HL-60/S4 treated with retinoic acid at 250 ng/mL for 4 days and 3 days (cell line): ENCODE measurements around the gene RNF220.

Experiments used
- in situ Hi-C: fragments of 300-500 bp; cut with MboI; formaldehyde crosslinking; loops from 2 replicates; pipeline ENCODE4 v1.7.0; 2022; ENCODE audit warnings: low sequenced_read_pairs

Gene RNF220

DNA sequence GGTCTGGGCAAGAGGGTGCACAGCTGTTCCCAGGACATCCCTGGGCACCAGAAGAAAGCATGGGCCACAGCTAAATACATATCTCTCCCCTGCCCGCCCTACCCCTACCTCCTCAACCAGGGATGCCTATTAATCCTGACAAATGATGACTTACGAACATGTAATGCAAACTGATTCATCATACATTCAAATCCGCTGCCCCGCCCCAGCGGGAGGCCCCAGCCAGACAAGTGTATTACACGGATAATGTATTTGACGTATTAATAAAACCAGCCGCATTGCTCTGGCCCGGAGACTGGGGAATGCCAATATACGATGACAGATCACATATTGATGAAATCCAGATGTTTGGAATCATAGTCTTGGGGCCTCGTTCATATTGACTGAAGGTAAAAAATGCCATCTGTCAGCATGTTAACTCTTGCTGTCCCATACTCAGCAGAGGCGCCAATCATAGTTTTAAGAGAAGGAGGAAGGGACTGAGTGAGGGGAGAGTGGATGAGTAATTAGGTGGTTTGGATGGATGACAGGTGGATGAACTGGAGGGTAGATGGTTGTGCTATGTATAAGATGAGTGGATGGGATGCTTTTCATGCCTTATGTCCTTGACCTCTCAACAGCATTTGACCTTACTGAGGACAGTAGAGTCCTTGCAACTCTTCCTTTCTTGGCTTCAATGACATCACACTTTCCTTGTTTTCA is 201.0 kb downstream of the RNF220 start:
- in situ Hi-C loops, result no loop called here

DNA sequence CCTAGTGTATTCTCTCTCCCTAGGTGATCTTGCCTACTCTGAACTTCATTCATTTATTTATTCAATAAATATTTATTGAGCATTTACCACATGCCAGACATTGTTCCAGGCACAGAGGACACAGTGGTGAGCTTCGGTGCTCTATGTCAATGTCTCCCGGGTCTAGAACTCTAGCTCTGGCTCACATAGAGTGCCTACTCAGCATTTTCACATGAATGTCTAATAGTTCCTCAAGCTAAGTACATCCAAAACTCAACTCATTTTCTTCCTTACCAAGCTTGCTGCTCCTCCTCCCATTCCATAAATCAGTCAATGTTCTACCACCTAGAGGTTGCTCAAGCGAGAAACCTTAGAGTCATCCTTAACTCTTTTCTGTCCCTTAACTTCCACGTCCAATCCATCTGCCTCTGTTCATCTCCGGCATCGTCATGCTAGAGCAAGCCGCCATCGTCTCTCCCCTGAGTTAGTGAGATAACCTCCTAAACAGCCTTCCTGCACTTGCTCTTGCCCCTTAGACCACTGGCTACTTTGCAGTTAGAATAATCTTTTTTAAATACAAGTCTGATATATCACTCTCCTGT is 201.7 kb downstream of the RNF220 start:
- in situ Hi-C loops, result no loop called here

DNA sequence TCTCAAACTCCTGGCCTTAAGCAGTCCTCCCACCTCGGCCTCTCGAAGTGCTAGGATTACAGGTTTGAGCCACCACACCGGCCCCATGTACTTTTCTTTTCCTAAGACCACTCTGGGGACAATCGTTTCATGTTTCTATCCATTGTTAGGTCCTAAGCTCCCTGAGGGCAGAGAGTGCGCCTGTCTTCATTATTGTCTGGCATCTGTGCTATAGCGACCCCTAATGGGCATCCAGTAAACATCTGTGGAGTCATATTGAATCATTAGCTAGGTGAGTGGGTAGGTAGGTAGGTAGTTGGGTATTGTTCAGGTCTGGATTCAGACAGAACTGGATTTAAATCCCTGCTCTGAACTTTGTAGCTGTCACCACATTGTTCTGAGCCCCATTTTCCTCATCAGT is 203.1 kb downstream of the RNF220 start:
- in situ Hi-C loops, result no loop called here

DNA sequence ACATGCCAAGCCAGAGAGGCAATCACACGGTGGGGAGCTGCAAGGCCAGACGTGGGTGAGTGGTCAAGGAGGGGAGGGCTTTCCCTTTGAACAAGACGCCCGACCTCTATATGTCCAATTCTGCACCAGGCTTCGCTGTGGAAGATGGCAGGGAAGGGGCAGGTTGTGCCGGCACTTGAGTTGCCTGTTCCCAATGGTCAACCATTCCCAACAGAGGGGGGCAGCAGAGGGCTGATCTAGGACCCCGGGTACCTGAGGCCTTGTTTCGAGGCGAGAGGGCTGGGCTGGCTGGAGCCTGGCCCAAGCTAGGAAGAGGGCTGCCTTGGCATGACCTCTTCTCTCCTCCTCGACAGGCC is 204.3 kb downstream of the RNF220 start:
- in situ Hi-C loops, result no loop called here

DNA sequence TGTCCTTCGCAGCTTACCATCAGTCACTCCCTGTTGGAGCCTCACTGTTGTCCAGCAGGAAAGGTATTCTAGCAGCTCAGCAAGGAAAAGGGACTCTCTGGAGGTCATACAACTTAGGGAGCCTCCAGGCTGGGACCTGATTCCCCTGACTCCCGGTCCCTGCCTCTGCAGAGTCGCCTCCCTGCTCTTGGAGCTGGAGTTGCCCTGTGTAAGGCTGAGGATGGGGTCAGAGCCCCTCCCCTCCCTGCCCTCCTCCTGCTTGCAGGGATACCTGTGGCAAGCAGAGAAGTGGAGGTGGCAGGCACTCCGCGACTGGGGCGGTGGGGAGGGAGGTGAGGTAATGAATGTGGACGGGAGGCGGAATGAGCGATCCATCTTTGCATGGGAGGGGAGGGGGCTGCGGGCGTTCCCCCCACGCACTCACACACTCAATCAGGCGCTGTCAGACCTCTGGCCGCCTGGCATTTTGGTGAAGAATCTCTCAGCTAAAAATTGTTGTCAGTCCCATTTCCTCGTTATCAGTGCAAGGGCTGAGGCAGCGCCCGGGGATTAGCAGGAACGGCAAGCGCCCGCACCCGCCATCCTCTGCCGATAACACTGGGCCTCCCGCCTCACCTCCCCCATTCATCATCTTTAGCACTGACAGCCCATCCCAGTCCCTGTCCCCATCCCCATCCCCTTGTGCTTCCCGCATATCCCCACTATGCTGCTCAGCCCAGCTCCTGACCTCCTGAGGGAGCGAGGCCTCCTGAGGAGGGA is 204.9 kb downstream of the RNF220 start:
- in situ Hi-C loops, result no loop called here

DNA sequence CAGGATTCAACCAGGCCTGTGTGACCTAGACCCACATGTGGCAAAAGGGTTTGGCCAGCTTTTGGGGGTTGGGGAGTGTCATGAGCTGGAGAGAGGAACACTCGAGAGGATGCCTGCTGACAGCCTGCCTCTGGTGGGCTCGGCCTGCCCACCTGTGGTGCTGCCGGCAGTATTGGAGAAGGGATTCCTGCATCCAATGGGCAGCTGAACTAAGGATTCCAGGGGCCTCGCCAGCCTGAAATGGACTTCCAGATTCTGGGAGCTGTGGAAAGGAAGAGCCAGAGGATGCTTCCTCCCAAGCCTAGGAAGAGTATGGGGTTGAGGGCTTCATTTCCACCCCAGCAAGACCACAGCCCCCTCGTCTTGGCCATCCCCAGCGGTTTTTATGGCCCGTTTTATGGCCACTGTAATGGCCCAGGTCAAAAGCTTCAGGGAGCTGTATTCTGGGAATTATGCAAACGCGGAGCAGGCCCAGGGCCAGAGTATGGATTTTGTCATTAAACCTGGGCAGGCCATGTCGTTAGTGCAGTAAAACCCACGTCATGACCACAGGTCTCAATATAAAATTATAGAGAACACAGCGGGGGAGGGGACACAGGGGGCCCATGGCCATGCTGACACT is 205.6 kb downstream of the RNF220 start:
- in situ Hi-C loops, result no loop called here

DNA sequence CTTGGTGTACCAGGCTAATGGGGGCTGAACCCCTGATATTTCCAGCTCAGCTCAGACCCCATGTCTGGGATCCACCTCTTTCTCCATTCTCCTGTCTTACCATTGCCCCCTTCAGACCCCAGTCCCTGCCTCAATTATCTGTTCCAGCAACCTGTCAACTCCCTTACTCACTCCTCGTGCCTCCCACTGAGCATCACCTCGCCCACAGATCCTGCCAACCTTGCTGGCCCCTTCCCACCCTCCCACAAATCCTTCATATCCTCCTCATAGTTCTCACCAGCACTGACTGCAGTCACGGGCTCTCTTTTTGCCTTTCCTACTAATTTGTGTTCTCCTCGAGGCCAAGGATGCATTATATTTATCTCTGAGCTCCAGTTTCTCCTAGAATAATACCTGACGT is 206.4 kb downstream of the RNF220 start:
- in situ Hi-C loops, result no loop called here

DNA sequence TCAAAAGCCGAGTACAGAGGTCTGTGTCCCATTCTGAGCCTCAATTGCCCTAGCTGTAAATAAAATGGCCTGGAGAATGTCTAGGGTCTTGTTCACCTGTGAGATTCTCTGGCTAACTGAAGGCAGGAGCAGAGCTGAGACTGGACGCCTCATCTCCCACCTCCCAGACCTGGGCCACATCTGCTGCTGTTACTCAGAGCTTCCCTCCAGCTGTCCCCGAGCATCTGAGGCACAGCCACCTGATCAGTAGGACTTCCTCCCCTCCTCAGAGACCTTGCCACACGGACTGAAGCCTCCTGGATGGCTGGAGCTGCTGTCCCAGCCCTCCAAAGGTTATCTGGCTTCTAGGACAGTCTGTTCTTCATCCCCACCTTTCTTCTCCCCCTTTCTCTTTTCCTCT is 206.8 kb downstream of the RNF220 start:
- in situ Hi-C loops, result no loop called here

DNA sequence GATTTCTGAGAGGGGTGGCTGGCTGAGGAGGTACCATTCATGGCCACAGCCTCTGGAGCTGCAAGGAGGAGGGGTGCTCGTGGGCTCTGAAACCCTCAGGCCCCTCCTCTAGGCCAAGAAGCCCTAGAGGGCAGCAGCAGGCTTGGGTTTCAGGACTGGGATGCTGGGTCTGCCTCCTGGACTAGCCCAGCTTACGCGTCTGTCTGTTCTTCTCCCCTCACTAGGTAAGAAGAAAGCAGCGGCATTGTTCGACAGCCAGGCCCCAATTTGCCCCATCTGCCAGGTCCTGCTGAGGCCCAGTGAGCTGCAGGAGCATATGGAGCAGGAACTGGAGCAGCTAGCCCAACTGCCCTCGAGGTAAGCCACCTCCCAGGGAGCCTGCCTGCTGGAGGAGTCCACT is 208.9 kb downstream of the RNF220 start:
- in situ Hi-C loops, result no loop called here

DNA sequence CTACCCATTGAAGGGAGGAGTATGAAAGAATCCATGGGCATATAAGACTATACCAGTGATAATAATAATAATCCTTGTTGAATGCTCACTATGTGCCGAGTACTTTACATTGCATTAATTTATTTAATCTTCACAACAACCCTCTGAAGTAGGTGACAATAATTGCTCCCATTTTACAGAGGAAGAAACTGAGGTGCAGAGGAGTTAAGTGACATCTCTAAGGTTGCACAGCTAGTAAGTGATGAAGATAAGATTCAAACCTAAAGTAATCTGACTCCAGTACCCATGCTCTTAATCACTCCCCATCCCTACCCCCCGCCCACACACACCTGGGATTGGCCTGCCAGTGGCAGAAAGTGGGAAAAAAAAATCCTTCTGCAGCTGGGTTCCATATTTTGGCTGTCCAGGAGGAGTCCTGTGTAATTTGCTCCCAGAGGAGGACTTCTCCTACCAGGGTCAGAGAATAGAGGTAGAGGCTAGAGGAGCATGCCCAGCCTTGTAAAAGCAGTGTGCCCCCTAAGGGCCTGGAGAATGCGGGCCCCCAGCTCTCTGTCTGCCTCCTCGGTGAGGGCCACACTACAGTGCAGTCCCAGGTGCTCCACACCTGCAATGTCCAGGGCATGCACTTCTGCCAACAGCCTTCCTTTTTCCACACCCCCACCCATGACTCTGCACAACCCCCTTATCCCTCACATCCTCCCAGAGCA is 211.4 kb downstream of the RNF220 start:
- in situ Hi-C loops, result no loop called here

DNA sequence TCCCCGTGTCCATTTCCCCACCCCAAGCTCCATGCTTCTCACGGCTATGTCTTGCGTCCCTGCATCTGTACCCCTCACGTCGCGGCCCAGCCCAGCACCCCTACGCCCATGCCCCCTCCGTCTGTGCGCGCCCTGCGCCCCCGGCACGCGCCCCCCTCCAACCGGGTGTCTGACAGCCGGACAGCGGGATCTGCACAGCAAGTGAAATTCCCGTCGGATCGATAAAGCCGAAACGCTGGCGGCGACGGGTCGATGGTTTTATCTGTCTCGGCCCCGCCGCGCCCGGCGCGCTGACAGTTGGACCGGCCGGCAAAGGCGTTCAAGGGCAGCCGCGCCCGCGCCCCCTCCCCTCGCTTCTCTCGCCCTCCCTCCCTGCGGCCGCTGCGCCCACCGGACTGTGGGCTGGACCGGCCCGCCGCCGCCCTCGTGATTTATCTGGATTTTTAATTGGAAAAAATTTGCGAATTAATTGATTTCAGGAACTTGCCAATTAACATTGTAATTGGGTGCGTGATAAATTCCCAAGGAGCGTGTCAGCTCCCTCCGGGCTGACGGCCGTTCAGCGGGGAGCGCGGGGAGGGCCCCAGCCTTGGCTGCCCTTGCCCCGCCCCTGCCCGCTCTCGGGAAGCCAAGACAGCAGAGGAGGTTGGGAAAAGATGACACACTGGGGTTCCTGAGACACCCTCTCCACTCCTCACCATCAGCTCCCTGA is 212.1 kb downstream of the RNF220 start:
- in situ Hi-C loops, result no loop called here

DNA sequence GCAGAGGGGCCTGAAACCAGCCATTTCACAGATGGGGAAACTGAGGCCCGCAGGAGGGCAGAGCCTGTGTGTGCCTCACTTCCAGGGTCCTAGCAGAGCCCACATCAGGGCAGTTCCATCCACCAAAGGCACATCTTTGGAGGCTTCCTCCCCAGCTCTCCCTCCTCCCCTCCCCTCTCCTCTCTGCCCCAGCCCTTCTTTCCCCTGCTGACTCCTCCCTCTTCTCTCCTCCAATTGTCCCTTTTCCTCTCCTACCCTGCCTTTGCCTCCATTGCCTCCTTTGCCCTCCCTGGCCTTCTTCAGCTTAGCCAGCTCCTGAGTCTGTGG is 212.6 kb downstream of the RNF220 start:
- in situ Hi-C loops, result no loop called here

DNA sequence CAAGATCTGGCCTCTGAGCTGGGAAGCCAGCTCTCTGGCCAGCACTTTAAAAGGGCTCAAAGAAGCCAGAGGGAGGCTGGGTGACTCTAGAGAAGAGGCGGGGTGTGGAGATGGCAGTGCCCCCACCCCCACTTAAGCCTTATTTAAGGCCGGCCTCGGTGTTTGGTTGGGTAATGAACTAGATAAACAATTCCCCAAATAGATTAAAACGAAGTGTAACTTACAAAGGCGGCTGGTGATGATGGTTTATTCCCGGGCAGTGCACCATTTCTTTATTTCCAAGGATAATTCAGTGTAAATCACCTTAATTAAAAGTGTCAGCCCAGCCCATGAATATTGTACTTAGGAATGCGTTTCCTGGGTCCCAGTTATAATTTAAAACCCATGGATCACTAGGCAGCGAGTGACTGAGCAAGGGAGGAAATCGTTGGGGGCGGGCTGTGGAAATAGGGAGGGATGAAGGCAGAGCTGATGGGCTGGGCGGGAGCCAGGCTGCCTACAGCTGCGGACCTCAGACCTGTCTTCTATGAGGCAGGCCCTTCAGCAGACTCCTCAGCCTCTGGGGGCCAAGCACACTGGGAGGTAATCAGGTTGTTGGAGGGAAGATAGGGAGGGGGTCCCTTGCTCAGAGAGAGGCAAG is 214.3 kb downstream of the RNF220 start:
- in situ Hi-C loops, result no loop called here

DNA sequence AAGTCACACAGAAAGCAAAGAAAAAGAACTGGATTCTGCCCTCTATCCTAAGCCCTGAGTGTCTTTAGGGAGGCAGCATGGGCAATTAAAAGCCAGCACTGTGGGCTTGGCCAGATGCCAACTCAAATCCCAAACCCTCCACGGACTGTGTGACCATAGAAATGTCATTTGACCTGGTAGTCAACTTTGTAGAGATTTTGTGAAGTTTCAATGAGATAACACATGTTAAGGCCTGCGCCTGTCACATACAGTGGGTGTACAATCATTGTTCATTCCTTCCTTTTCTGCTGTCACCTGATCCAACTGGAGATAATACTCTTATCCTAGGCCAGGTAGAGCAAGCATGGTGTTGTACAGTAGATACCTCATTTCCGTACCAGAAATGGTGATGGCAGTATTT is 215.0 kb downstream of the RNF220 start:
- in situ Hi-C loops, result no loop called here

DNA sequence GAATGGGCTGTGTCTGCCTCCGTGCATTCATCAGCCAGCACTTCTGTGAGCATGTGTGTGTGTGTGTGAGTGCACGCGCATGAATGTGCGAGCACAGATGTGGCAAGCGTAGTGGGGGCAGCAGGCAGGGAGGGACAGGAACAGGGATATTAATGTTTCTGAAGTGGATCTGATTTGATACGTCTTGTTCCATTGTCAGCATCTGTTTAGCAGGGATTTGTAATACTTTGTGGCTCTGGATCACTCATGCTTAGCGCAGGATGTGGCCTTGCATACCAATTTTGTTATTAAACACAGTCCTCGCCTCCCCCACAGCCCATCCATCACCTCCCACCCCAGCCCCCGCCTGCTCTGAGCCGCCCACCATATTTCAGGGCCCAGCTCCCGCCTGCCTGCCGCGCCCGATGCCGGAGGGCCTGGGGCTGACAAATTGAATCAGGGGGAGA is 216.8 kb downstream of the RNF220 start:
- in situ Hi-C loops, result no loop called here

DNA sequence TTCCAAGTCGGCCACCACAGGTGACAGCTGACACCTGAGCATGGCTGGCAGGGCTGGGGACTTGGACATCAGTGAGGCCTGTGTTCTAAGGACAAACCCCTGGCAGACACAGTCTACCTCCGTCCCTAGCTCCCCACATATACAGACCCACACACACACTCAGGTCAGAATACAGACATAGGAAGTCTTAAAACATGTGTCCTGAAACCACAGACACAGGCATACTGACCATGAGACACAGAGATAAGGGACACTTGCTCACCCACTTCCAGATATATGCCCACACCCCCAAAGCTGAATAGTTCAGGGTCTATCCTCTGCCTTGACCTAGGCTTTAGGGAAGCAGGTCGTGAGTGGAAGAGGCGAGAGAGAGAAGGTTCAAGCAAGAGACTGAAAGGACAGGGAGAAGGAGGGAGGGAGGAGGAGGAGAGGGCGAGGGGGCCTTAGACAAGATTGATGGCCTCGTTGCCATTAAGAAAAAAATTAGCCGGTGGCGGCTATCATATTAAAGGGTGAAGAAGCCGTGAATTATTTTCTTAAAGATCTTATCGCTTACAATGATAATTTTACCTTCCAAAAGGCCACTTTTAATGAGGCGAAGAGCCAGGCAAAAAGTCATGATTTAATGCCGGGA is 219.3 kb downstream of the RNF220 start:
- in situ Hi-C loops, result no loop called here

DNA sequence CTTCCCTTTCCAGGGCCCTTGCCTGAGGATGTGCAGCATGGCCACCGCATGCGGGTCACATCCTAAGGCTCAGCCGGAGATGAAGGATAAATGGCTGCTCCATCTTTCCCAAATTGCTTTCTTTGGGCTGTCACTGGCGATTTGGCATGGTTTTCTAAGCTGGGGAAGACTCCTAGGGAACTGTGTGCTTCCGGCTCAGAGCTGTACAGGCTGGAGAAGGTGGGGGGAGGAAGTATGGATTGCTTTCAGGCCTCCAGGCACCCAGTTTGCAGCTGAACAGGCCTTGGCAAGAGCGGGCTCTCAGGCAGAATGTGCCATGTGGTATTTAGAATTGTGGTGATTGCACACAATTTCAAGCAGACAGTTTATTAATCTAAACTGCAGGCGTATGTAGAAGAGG is 220.3 kb downstream of the RNF220 start:
- in situ Hi-C loops, result no loop called here

DNA sequence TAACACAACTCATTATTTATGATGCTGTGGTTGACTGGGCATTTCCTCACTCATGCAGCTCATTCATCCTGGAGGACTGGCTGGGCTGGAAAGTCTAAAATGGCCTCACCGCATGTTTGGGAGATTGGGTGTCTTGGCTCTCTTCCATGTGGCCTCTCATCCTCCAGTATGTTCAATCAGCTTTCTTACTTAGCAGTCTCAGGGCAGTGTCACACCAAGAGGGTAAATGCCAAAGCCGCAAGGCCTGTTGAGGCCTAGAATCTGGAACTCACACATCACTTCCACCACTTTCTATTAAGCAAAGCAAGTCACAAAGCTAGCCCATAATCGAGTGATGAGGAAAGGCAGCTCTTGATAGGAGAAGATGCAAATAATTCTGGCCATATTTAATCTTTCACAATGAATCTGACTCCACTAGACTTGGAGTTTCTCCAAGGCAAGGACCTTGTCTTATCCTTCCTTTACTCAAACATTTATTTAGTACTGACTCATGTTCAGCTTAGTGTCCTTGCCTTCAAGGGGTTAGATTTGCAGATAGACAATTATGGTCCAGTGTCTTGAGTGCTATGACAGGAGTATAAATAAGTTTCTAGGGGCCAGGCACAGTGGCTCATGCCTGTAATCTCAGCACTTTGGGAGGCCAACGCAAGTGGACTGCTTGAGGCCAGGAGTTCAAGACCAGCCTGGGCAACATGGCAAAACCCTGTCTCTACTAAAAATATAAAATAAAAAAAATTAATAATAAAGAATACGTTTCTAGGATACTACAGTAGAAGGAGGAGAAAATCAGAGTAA is 224.1 kb downstream of the RNF220 start:
- in situ Hi-C loops, result no loop called here

DNA sequence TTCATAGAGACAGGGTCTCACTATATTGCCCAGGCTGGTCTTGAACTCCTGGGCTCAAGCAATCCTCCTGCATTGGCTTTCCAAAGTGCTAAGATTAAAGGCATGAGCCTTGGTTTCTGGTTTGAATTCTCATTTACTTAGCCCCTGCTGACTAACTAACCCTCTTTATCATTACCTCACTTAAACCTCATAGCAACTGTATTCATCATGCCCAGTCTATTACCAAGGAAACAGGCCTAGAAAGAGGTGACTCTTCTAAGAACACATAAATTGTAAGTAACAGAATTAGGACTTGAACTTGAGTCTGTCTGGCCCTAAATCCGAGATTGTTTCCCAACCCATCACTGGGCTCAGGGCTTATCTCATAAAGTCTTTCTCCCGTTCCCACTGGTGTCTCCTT is 225.1 kb downstream of the RNF220 start:
- in situ Hi-C loops, result no loop called here
